GM12878 (cell line): ENCODE measurements around the gene PTBP3. TPM values are rescaled to one million over a fixed set of nuclear protein-coding genes. Genes with fewer than 3 reads are reported as not detected.

Source experiments
- BHLHE40 ChIP-seq, 2 experiments: fragments of 450-650 bp in 1 of 2; IDR thresholded peaks; 2 replicates each; pipeline ENCODE4 v1.6.1; 2011 to 2017; ENCODE audit warnings: low read depth in 2 of 2, borderline replicate concordance in 1 of 2, improper control_type of control experiment in 1 of 2, low read length in 1 of 2, mild to moderate bottlenecking in 1 of 2
- BRCA1 ChIP-seq: IDR thresholded peaks from 2 replicates; pipeline ENCODE4 v1.6.1; 2011; ENCODE audit warnings: low read depth, low read length, improper control_type of control experiment
- CBX5 ChIP-seq: sonication (generic); IDR thresholded peaks from 2 replicates; pipeline ENCODE4 v1.6.1; 2016; ENCODE audit warnings: low read depth, moderate library complexity, mild to moderate bottlenecking, inconsistent platforms
- CEBPB ChIP-seq, 2 experiments: fragments of 150-350 bp in 1 of 2; IDR thresholded peaks; 2 replicates each; pipeline ENCODE4 v1.6.1; 2012 to 2014; ENCODE audit warnings: low read depth in 2 of 2, low read length in 2 of 2, borderline replicate concordance in 1 of 2, inconsistent platforms in 1 of 2
- FOXM1 ChIP-seq: IDR thresholded peaks from 2 replicates; pipeline ENCODE4 v1.6.1; 2012; ENCODE audit warnings: low read depth, mild to moderate bottlenecking, inconsistent platforms, low read length, moderate library complexity
- IKZF1 ChIP-seq: fragments of 450-650 bp; conservative IDR thresholded peaks from 2 replicates; pipeline ENCODE4 v1.6.1; 2017; ENCODE audit warnings: antibody characterized with exemption, mild to moderate bottlenecking
- MTA3 ChIP-seq: IDR thresholded peaks from 2 replicates; pipeline ENCODE4 v1.6.1; 2012; ENCODE audit warnings: low read length, inconsistent platforms, borderline replicate concordance
- NFYA ChIP-seq: IDR thresholded peaks from 2 replicates; pipeline ENCODE4 v1.6.1; 2011; ENCODE audit warnings: low read depth, mild to moderate bottlenecking, low read length, improper control_type of control experiment, borderline replicate concordance
- RAD21 ChIP-seq: IDR thresholded peaks from 2 replicates; pipeline ENCODE4 v1.6.1; 2011; ENCODE audit warnings: mild to moderate bottlenecking, low read depth, low read length, moderate library complexity; ENCODE audit not compliant: insufficient read depth
- SIX5 ChIP-seq: IDR thresholded peaks from 2 replicates; pipeline ENCODE4 v1.6.1; 2011; ENCODE audit warnings: mild to moderate bottlenecking, low read depth, low read length, moderate library complexity; ENCODE audit not compliant: severe bottlenecking
- TARDBP ChIP-seq: IDR thresholded peaks from 2 replicates; pipeline ENCODE4 v1.6.1; 2016; ENCODE audit warnings: borderline replicate concordance
- TCF12 ChIP-seq: IDR thresholded peaks from 2 replicates; pipeline ENCODE4 v1.6.1; 2011; ENCODE audit warnings: low read depth, mild to moderate bottlenecking, low read length
- TCF3 ChIP-seq: IDR thresholded peaks from 2 replicates; pipeline ENCODE4 v1.6.1; 2012; ENCODE audit warnings: low read depth, mild to moderate bottlenecking, low read length, borderline replicate concordance; ENCODE audit not compliant: insufficient read depth
- ZBED1 ChIP-seq: IDR thresholded peaks from 2 replicates; pipeline ENCODE4 v1.6.1; 2016; ENCODE audit warnings: borderline replicate concordance
- ZNF24 ChIP-seq: fragments of 450-650 bp; IDR thresholded peaks from 2 replicates; pipeline ENCODE4 v1.6.1; 2017; ENCODE audit warnings: antibody characterized with exemption, mild to moderate bottlenecking
- ZSCAN29 ChIP-seq: fragments of 450-650 bp; IDR thresholded peaks from 2 replicates; pipeline ENCODE4 v1.6.1; 2017; ENCODE audit warnings: mild to moderate bottlenecking, moderate library complexity
- polyA plus RNA-seq, 11 experiments: library from polyadenylated mRNA; depleted of rRNA in 4 of 11; unstranded in 6 of 11; stranded (reverse) in 5 of 11; fragments of >200 nt; fragmentation: Nextera tagmentation in 4 of 11; fragmentation: Illumina TruSeq in 1 of 11; extraction: Ambion mirVana in 4 of 11; extraction: Trizol in 1 of 11; gene quantifications; 1 replicate in 1 of 11; 2 replicates in 10 of 11; pipeline versions ENCODE4 v1.2.1 to v1.2.3, GENCODE V29; 2011 to 2016; ENCODE audit warnings: inconsistent platforms in 2 of 11, missing spikeins in 2 of 11, low read depth in 1 of 11
- total RNA-seq, 4 experiments: library from RNA; depleted of rRNA in 3 of 4; stranded (reverse); fragments of >200 nt in 3 of 4; fragmentation: Illumina TruSeq in 1 of 4; extraction: Trizol in 1 of 4; gene quantifications; 2 replicates each; pipeline versions ENCODE4 v1.2.1 to v1.2.3, GENCODE V29; 2013 to 2021
- TF ChIP-seq, protein P1 (sequence below): IDR thresholded peaks from 2 replicates; pipeline ENCODE4 v1.6.1; 2011; ENCODE audit warnings: borderline replicate concordance, low read depth, mild to moderate bottlenecking, moderate library complexity, low read length; ENCODE audit not compliant: insufficient read depth, poor library complexity, severe bottlenecking
- TF ChIP-seq, protein P2 (sequence below): fragments of 450-650 bp; IDR thresholded peaks from 2 replicates; pipeline ENCODE4 v1.6.1; 2018; ENCODE audit warnings: mild to moderate bottlenecking, low read depth, moderate library complexity; ENCODE audit not compliant: partially characterized antibody
- TF ChIP-seq, protein P3 (sequence below): fragments of 450-650 bp; IDR thresholded peaks from 2 replicates; pipeline ENCODE4 v1.6.1; 2017; ENCODE audit warnings: low read depth, mild to moderate bottlenecking, moderate library complexity
- TF ChIP-seq, protein P4 (sequence below): IDR thresholded peaks from 2 replicates; pipeline ENCODE4 v1.6.1; 2012; ENCODE audit warnings: mild to moderate bottlenecking, low read depth, low read length

Gene PTBP3
- total and polyA plus RNA-seq, 10 of the 15 experiments (the other 5 are each of a cell fraction or from before 2014, with no cell fraction given), result 12.5 to 104 (median 52.7) TPM

DNA sequence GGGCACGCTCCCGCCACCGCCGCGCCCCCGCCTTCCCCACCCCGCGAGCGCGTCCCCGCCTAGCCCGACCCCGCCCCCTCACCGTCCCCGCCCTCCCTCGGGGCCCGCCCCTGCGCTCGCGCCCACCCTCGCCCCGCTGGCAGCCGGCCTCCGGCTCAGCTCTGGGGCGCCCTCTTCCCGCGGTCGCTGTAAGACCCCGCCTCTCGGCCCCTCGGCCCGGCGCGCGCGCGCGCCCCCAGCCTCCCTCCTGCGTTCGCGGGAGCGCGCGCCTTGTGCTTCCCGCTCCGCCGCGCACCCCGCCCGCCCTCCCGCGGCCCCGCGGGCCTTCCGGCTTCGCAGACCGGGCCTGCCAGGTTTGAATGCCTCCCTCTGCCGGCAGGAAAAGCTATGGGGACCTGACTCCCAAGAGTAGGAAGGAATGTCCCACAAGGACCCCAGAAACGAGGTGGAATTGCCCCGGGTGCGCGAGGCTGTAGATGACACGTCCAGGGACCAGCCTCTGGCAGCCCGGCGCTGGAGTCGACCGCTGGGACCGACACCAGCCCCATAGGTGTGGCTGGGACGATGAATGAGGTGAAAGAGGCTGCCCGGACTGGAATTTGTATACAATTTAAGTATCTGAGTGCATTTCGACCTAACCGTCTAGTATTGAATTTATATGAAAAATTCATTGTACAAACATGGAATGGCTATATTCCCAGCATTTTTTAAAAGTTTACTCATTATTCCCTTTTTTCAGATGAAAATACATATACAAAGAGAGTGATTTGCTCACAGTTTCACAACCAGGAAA lies 416 bp upstream of the PTBP3 start (continued):
- TF ChIP-seq BHLHE40 (IDR thresholded peaks at IDR 0.05; ENCODE audit: borderline replicate concordance in 1 of 2, low read depth in 2 of 2, low read length in 1 of 2) (peak in 1 of 2 experiments; percentile 31; a peak in 1 of 4 replicates), RAD21 (peak; percentile 58), TCF3 (no peak), CBX5 (no peak), ZBED1 (no peak), ZSCAN29 (no peak), NFYA (no peak), TCF12 (no peak), CEBPB (IDR thresholded peaks at IDR 0.05; ENCODE audit: borderline replicate concordance in 1 of 2, low read depth in 2 of 2, low read length in 2 of 2) (no peak), FOXM1 (0 out of 2 replicates have a peak, but pooled peaks have one; percentile 56), MTA3 (no peak), IKZF1 (no peak; the same call in none of the 2 replicates), TARDBP (no peak), BRCA1 (no peak), SIX5 (no peak), ZNF24 (no peak)
- TF ChIP-seq, protein P1, sequence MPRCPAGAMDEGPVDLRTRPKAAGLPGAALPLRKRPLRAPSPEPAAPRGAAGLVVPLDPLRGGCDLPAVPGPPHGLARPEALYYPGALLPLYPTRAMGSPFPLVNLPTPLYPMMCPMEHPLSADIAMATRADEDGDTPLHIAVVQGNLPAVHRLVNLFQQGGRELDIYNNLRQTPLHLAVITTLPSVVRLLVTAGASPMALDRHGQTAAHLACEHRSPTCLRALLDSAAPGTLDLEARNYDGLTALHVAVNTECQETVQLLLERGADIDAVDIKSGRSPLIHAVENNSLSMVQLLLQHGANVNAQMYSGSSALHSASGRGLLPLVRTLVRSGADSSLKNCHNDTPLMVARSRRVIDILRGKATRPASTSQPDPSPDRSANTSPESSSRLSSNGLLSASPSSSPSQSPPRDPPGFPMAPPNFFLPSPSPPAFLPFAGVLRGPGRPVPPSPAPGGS, result peak; percentile 24
- TF ChIP-seq, protein P2, sequence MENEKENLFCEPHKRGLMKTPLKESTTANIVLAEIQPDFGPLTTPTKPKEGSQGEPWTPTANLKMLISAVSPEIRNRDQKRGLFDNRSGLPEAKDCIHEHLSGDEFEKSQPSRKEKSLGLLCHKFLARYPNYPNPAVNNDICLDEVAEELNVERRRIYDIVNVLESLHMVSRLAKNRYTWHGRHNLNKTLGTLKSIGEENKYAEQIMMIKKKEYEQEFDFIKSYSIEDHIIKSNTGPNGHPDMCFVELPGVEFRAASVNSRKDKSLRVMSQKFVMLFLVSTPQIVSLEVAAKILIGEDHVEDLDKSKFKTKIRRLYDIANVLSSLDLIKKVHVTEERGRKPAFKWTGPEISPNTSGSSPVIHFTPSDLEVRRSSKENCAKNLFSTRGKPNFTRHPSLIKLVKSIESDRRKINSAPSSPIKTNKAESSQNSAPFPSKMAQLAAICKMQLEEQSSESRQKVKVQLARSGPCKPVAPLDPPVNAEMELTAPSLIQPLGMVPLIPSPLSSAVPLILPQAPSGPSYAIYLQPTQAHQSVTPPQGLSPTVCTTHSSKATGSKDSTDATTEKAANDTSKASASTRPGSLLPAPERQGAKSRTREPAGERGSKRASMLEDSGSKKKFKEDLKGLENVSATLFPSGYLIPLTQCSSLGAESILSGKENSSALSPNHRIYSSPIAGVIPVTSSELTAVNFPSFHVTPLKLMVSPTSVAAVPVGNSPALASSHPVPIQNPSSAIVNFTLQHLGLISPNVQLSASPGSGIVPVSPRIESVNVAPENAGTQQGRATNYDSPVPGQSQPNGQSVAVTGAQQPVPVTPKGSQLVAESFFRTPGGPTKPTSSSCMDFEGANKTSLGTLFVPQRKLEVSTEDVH, result no peak
- TF ChIP-seq, protein P3, sequence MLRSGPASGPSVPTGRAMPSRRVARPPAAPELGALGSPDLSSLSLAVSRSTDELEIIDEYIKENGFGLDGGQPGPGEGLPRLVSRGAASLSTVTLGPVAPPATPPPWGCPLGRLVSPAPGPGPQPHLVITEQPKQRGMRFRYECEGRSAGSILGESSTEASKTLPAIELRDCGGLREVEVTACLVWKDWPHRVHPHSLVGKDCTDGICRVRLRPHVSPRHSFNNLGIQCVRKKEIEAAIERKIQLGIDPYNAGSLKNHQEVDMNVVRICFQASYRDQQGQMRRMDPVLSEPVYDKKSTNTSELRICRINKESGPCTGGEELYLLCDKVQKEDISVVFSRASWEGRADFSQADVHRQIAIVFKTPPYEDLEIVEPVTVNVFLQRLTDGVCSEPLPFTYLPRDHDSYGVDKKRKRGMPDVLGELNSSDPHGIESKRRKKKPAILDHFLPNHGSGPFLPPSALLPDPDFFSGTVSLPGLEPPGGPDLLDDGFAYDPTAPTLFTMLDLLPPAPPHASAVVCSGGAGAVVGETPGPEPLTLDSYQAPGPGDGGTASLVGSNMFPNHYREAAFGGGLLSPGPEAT, result no peak
- TF ChIP-seq, protein P4, sequence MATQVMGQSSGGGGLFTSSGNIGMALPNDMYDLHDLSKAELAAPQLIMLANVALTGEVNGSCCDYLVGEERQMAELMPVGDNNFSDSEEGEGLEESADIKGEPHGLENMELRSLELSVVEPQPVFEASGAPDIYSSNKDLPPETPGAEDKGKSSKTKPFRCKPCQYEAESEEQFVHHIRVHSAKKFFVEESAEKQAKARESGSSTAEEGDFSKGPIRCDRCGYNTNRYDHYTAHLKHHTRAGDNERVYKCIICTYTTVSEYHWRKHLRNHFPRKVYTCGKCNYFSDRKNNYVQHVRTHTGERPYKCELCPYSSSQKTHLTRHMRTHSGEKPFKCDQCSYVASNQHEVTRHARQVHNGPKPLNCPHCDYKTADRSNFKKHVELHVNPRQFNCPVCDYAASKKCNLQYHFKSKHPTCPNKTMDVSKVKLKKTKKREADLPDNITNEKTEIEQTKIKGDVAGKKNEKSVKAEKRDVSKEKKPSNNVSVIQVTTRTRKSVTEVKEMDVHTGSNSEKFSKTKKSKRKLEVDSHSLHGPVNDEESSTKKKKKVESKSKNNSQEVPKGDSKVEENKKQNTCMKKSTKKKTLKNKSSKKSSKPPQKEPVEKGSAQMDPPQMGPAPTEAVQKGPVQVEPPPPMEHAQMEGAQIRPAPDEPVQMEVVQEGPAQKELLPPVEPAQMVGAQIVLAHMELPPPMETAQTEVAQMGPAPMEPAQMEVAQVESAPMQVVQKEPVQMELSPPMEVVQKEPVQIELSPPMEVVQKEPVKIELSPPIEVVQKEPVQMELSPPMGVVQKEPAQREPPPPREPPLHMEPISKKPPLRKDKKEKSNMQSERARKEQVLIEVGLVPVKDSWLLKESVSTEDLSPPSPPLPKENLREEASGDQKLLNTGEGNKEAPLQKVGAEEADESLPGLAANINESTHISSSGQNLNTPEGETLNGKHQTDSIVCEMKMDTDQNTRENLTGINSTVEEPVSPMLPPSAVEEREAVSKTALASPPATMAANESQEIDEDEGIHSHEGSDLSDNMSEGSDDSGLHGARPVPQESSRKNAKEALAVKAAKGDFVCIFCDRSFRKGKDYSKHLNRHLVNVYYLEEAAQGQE, result no peak
